ENCODE results near the gene GLYATL1. TPM values are rescaled to one million over a fixed set of nuclear protein-coding genes. Genes with fewer than 3 reads are reported as not detected.
A peak's percentile ranks its signal among the peaks of the same experiment; 100 is the strongest.

GLYATL1 gene
- total RNA-seq, 1 experiment from 2014 or later, result not detected

- ChIA-PET RAD21 (ENCODE audit: low non-redundant PET in 1 of 2, low total read pairs in 2 of 2, uncharacterized antibody in 2 of 2, unreplicated experiment in 2 of 2) (no interaction called here), POLR2A (no interaction called here), CTCF (interaction anchor here (1.2 kb wide), 1 partner anchor 134 kb away, joined by 3 read pairs; no protein-coding TSS in a partner anchor)
- no peak overlapping the region for H3K4me3 ChIP-seq (replicated peaks in 1 of 2; ENCODE audit: low read depth in 1 of 2, low read length in 2 of 2)
- no peaks in the 10 kb centered on the region for H4K20me1 ChIP-seq (ENCODE audit: insufficient read depth)
- intact Hi-C loops (cut with micrococcal nuclease), result loop anchor here (10.0 kb wide), 1 partner anchor 221 kb away; the partner anchor contains the start of gene FAM111A
- H3K27me3 ChIP-seq (ENCODE audit: insufficient read depth, low read length), result no peaks in the 10 kb centered on the region
- no peak overlapping the region for H3K9ac ChIP-seq (ENCODE audit: low read length)
- no peak overlapping the region for H2AFZ ChIP-seq (ENCODE audit: low read depth, low read length, poor library complexity, severe bottlenecking)
- no peaks in the 10 kb centered on the region for H3K9me2 ChIP-seq (ENCODE audit: insufficient read depth)
- H3K27ac ChIP-seq (ENCODE audit: low read depth, low read length), result no peak overlapping the region
- no TSS peak for BruUV-seq (replicated peaks)
- H3K9me3 ChIP-seq (ENCODE audit: control insufficient read depth in 1 of 2, insufficient read depth in 1 of 2, low read depth in 1 of 2, low read length in 2 of 2), result no peaks in the 10 kb centered on the region
- H3K4me1 ChIP-seq (ENCODE audit: control insufficient read depth in 1 of 2, insufficient read depth in 2 of 2, low read length in 2 of 2), result peaks cover 12 to 17% of the 10 kb centered on the region in 2 experiments
- peak overlapping the region; percentile 76; the same call in 1 of the 2 replicates for H3K4me2 ChIP-seq (ENCODE audit: low read length)
- H3K79me2 ChIP-seq (ENCODE audit: insufficient read depth, low read length), result no peaks in the 10 kb centered on the region
- no peak for TF ChIP-seq EGR1 (IDR thresholded peaks at IDR 0.05; ENCODE audit: low read depth)
- no peak for TF ChIP-seq TCF7L2 (IDR thresholded peaks at IDR 0.05; ENCODE audit: borderline replicate concordance, extremely low read depth, insufficient read depth, insufficient read length)
- no peak for TF ChIP-seq ZFX (IDR thresholded peaks at IDR 0.05)
- no peak for TF ChIP-seq ZBTB33 (IDR thresholded peaks at IDR 0.05; ENCODE audit: extremely low read depth, insufficient replicate concordance, low read length)
- TF ChIP-seq CEBPB (IDR thresholded peaks at IDR 0.05; ENCODE audit: low read depth), result no peak
- TF ChIP-seq SP1 (IDR thresholded peaks at IDR 0.05; ENCODE audit: low read depth), result no peak
- no peak for TF ChIP-seq ZNF274 (IDR thresholded peaks at IDR 0.05; ENCODE audit: low read depth, low read length)
- no peak for TF ChIP-seq POLR2A (IDR thresholded peaks at IDR 0.05; ENCODE audit: borderline replicate concordance, extremely low read depth, insufficient read depth, insufficient read length)
- TF ChIP-seq REST (IDR thresholded peaks at IDR 0.05; ENCODE audit: low read depth), result no peak
- no peak for TF ChIP-seq CBX3 (IDR thresholded peaks at IDR 0.05; ENCODE audit: low read depth)
- TF ChIP-seq CTCF (IDR thresholded peaks at IDR 0.05 in 2 of 3, conservative IDR thresholded peaks at IDR 0.05 in 1 of 3; ENCODE audit: borderline replicate concordance in 1 of 3, insufficient read depth in 1 of 3, low read depth in 2 of 3, low read length in 2 of 3), result no peak
- TF ChIP-seq JUND (IDR thresholded peaks at IDR 0.05), result no peak
- no peak for TF ChIP-seq POLR2AphosphoS5 (IDR thresholded peaks at IDR 0.05; ENCODE audit: low read depth, low read length)
- TF ChIP-seq EZH2 (IDR thresholded peaks at IDR 0.05), result no peak
- TF ChIP-seq ATF3 (IDR thresholded peaks at IDR 0.05), result no peak
- TF ChIP-seq SIN3A (IDR thresholded peaks at IDR 0.05; ENCODE audit: low read depth), result no peak
- DNase-seq (ENCODE audit: low read depth, low spot score), result no peak
- H3K36me3 ChIP-seq (ENCODE audit: control insufficient read depth in 1 of 2, insufficient read depth in 2 of 2, low read length in 2 of 2), result no peaks in the 10 kb centered on the region
- ATAC-seq, result no peak
These were observed 15.1 kb upstream of the GLYATL1 start for GRCh38 chr11:58924230-58924629.
